ENCODE measurements around the gene TAB2. TPM values are rescaled to one million over a fixed set of nuclear protein-coding genes. Genes with fewer than 3 reads are reported as not detected.

Gene TAB2
- total and polyA plus RNA-seq, 2 of the 8 experiments (the other 6 are each of a cell fraction or from before 2014, with no cell fraction given) = 40.4 to 63.0 TPM

GRCh38 chr6:149273318-149273717 is 44.2 kb upstream of the TAB2 start (continued):
- TF ChIP-seq CHD7 (IDR thresholded peaks at IDR 0.05; ENCODE audit: insufficient replicate concordance, low read length) (no peak), RXRA (IDR thresholded peaks at IDR 0.05; ENCODE audit: insufficient read depth, low read depth, low read length) (no peak), TCF12 (IDR thresholded peaks at IDR 0.05; ENCODE audit: low read depth, low read length) (no peak), RBBP5 (IDR thresholded peaks at IDR 0.05; ENCODE audit: borderline replicate concordance, low read depth, low read length) (no peak)
